Neural progenitor cell (in vitro differentiated cells): ENCODE results near the gene RERE. TPM values are rescaled to one million over a fixed set of nuclear protein-coding genes. Genes with fewer than 3 reads are reported as not detected.

Experiments
- DNase-seq: peaks from one replicate; pipeline ENCODE4 v3.0.0-alpha.2; 2016; ENCODE audit warnings: low spot score
- H2AFZ ChIP-seq: fragments of 200-600 bp; sonication (generic); replicated peaks from 2 replicates; pipeline ENCODE4 v1.6.1; 2016; ENCODE audit warnings: antibody characterized with exemption
- H3F3A ChIP-seq: fragments of 200-600 bp; sonication (generic); 2 replicates; pipeline ENCODE4 v1.6.1; 2016; ENCODE audit warnings: antibody characterized with exemption, low read depth
- H3K27ac ChIP-seq: fragments of 200-600 bp; sonication (generic); 2 replicates; pipeline ENCODE4 v1.5.1; 2016; ENCODE audit warnings: mild to moderate bottlenecking
- H3K27me3 ChIP-seq: fragments of 200-600 bp; sonication (generic); 2 replicates; pipeline ENCODE4 v1.6.1; 2016; ENCODE audit warnings: mild to moderate bottlenecking, moderate library complexity
- H3K36me3 ChIP-seq: fragments of 200-600 bp; sonication (generic); 2 replicates; pipeline ENCODE4 v1.5.1; 2016
- H3K4me1 ChIP-seq: fragments of 200-600 bp; sonication (generic); 2 replicates; pipeline ENCODE4 v1.6.1; 2016; ENCODE audit warnings: mixed run types
- H3K4me2 ChIP-seq: fragments of 200-600 bp; sonication (generic); 2 replicates; pipeline ENCODE4 v1.6.1; 2016
- H3K4me3 ChIP-seq: fragments of 200-600 bp; sonication (generic); 2 replicates; pipeline ENCODE4 v1.5.1; 2016
- H3K79me2 ChIP-seq: fragments of 200-600 bp; sonication (generic); 2 replicates; pipeline ENCODE4 v1.6.1; 2016; ENCODE audit warnings: low read depth
- H3K9ac ChIP-seq: fragments of 200-600 bp; sonication (generic); 2 replicates; pipeline ENCODE4 v1.6.1; 2016
- H3K9me3 ChIP-seq: fragments of 200-600 bp; sonication (generic); 2 replicates; pipeline ENCODE4 v1.5.1; 2016; ENCODE audit warnings: low read depth
- H4K20me1 ChIP-seq: fragments of 200-600 bp; sonication (generic); 2 replicates; pipeline ENCODE4 v1.6.1; 2016; ENCODE audit warnings: low read depth
- H3K27ac Mint-ChIP-seq: 3 replicates; pipeline ENCODE4 v1.8.0; 2021; ENCODE audit warnings: mixed read lengths
- H3K27me3 Mint-ChIP-seq: 2 replicates; pipeline ENCODE4 v1.8.0; 2022; ENCODE audit warnings: low read depth, mild to moderate bottlenecking, inconsistent platforms, moderate library complexity, mixed read lengths; ENCODE audit not compliant: insufficient read depth
- H3K36me3 Mint-ChIP-seq: 3 replicates; pipeline ENCODE4 v1.8.0; 2021; ENCODE audit warnings: mixed read lengths
- H3K4me1 Mint-ChIP-seq: 3 replicates; pipeline ENCODE4 v1.8.0; 2021; ENCODE audit warnings: mixed read lengths
- H3K4me3 Mint-ChIP-seq: 3 replicates; pipeline ENCODE4 v1.8.0; 2021; ENCODE audit warnings: mild to moderate bottlenecking, moderate library complexity, mixed read lengths
- H3K9me3 Mint-ChIP-seq: 3 replicates; pipeline ENCODE4 v1.8.0; 2020; ENCODE audit warnings: mixed read lengths
- CTCF ChIP-seq: fragments of 200-600 bp; sonication (generic); IDR thresholded peaks from 2 replicates; pipeline ENCODE4 v1.5.1; 2017; ENCODE audit warnings: antibody characterized with exemption, mild to moderate bottlenecking
- EZH2 ChIP-seq: fragments of 200-600 bp; sonication (generic); IDR thresholded peaks from 2 replicates; pipeline ENCODE4 v1.6.1; 2017; ENCODE audit warnings: antibody characterized with exemption, mild to moderate bottlenecking, moderate library complexity
- EZH2phosphoT487 ChIP-seq: fragments of 200-600 bp; sonication (generic); IDR thresholded peaks from 2 replicates; pipeline ENCODE4 v1.6.1; 2017; ENCODE audit warnings: antibody characterized with exemption
- total RNA-seq: library from RNA; depleted of rRNA; stranded (reverse); fragments of >200 nt; gene quantifications from 2 replicates; pipeline ENCODE4 v1.2.3, GENCODE V29; 2015; ENCODE audit warnings: low replicate concordance

RERE gene
- total RNA-seq, 1 donor from 2014 or later, result 29.8 TPM

DNA sequence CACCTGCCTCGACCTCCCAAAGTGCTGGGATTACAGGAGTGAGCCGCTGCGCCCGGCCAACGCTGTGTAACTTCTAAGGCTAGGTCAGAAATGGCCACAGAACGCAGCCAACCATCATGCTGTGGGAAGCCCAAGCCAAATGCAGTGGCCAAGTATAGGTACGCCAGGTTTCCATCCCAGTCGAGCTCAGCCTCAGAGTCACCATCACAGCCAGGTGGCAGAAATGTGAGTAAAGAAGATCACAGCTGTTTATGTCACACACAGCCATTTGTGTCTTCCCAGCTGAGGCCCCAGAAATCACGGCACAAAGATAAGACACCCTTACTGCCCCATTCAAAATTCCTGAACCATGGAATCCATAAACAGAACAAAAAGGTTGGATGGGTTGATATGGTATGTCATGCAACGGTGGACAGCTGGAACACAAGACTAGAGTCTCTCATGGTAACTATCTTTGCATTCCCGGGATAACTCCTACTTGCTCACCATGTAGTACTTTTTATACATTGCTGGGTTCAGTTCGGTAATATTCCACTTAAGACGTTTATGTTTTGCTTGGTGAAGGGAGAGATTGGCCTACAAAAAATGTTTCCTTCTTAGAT is 415.2 kb downstream of the RERE start:
- TF ChIP-seq EZH2 (no peak), EZH2phosphoT487 (no peak), CTCF (no peak)
- Histone ChIP-seq H3K9me3 (no peaks in the 10 kb centered on the region), H3K27me3 (no peaks in the 10 kb centered on the region), H3K36me3 (no peaks in the 10 kb centered on the region), H3F3A (peaks cover 14% of the 10 kb centered on the region), H3K79me2 (peaks cover 75% of the 10 kb centered on the region), H3K27ac (no peak overlapping the region), H3K4me2 (no peak overlapping the region), H3K9ac (no peak overlapping the region), H2AFZ (no peak overlapping the region), H4K20me1 (peaks cover 27% of the 10 kb centered on the region), H3K4me3 (no peak overlapping the region), H3K4me1 (peaks cover 11% of the 10 kb centered on the region)
- Mint-ChIP-seq H3K36me3 (peaks cover 38% of the 10 kb centered on the region), H3K9me3 (peaks cover 13% of the 10 kb centered on the region), H3K4me3 (no peak overlapping the region), H3K4me1 (peaks cover 27% of the 10 kb centered on the region), H3K27me3 (no peaks in the 10 kb centered on the region), H3K27ac (no peak overlapping the region)
- no peak for DNase-seq

GRCh38 chr1:8398677-8399076 is 418.8 kb downstream of the RERE start:
- no peak overlapping the region for H3K9ac ChIP-seq

GRCh38 chr1:8398086-8398485 is 419.4 kb downstream of the RERE start:
- H3K9me3 ChIP-seq, result no peaks in the 10 kb centered on the region
- no peak overlapping the region for H3K4me2 ChIP-seq
- H2AFZ ChIP-seq, result no peak overlapping the region
- peaks cover 26% of the 10 kb centered on the region for H3K36me3 Mint-ChIP-seq
- H3K4me3 Mint-ChIP-seq, result no peak overlapping the region
- no peak overlapping the region for H3K27ac ChIP-seq
- TF ChIP-seq EZH2, result no peak
- no peak for TF ChIP-seq EZH2phosphoT487
- TF ChIP-seq CTCF, result no peak
- no peak overlapping the region for H3K4me3 ChIP-seq
- H3K9ac ChIP-seq, result no peak overlapping the region
- no peaks in the 10 kb centered on the region for H3K36me3 ChIP-seq
- peaks cover 40% of the 10 kb centered on the region for H3K4me1 ChIP-seq
- H3K27ac Mint-ChIP-seq, result peak overlapping the region; percentile 20
- peaks cover 5% of the 10 kb centered on the region for H3K9me3 Mint-ChIP-seq
- DNase-seq, result no peak
- H4K20me1 ChIP-seq, result peaks cover 46% of the 10 kb centered on the region
- H3F3A ChIP-seq, result peaks cover 32% of the 10 kb centered on the region
- H3K27me3 ChIP-seq, result no peaks in the 10 kb centered on the region
- peaks cover 41% of the 10 kb centered on the region for H3K4me1 Mint-ChIP-seq
- no peaks in the 10 kb centered on the region for H3K27me3 Mint-ChIP-seq
- peaks cover 67% of the 10 kb centered on the region for H3K79me2 ChIP-seq

More at GRCh38 chr1:8398677-8399076, 418.8 kb downstream of the RERE start:
- Mint-ChIP-seq H3K9me3 (peaks cover 5% of the 10 kb centered on the region), H3K27me3 (no peaks in the 10 kb centered on the region), H3K27ac (no peak overlapping the region), H3K36me3 (peaks cover 26% of the 10 kb centered on the region), H3K4me3 (no peak overlapping the region), H3K4me1 (peaks cover 40% of the 10 kb centered on the region)
- Histone ChIP-seq H3K4me1 (peaks cover 35% of the 10 kb centered on the region), H2AFZ (no peak overlapping the region), H3K4me2 (no peak overlapping the region), H3K4me3 (no peak overlapping the region), H4K20me1 (peaks cover 40% of the 10 kb centered on the region), H3K79me2 (peaks cover 66% of the 10 kb centered on the region), H3K9me3 (no peaks in the 10 kb centered on the region), H3K27ac (no peak overlapping the region), H3F3A (peaks cover 32% of the 10 kb centered on the region), H3K27me3 (no peaks in the 10 kb centered on the region), H3K36me3 (no peaks in the 10 kb centered on the region)
- no peak for DNase-seq
- TF ChIP-seq CTCF (peak; percentile 19), EZH2 (no peak)
